NT2/D1 (cell line): ENCODE measurements around the gene SPTAN1.
"Not testable (repeated sequence)": the region's sequence is repeated elsewhere in the genome, so short reads cannot be mapped to it uniquely, and the experiment has no call there.

Experiments used
- DNase-seq: peaks from one replicate; pipeline ENCODE4 v3.0.0-alpha.2; 2011; ENCODE audit warnings: low read depth, low spot score
- H3K27me3 ChIP-seq: 2 replicates; pipeline ENCODE4 v1.6.0; 2011; ENCODE audit warnings: mild to moderate bottlenecking; ENCODE audit not compliant: insufficient read length, insufficient read depth
- H3K36me3 ChIP-seq: 2 replicates; pipeline ENCODE4 v1.6.1; 2011; ENCODE audit warnings: mild to moderate bottlenecking, low read length, mixed read lengths; ENCODE audit not compliant: insufficient read depth, insufficient read length
- H3K4me1 ChIP-seq: 2 replicates; pipeline ENCODE4 v1.5.1; 2011; ENCODE audit not compliant: insufficient read depth, insufficient read length
- H3K4me3 ChIP-seq: 2 replicates; pipeline ENCODE4 v1.5.1; 2011; ENCODE audit warnings: low read depth; ENCODE audit not compliant: insufficient read length
- H3K9ac ChIP-seq: 2 replicates; pipeline ENCODE4 v1.6.0; 2011; ENCODE audit warnings: low read depth; ENCODE audit not compliant: insufficient read length
- H3K9me3 ChIP-seq: 2 replicates; pipeline ENCODE4 v1.5.1; 2011; ENCODE audit warnings: mild to moderate bottlenecking, low read length; ENCODE audit not compliant: insufficient read depth
- SUZ12 ChIP-seq: IDR thresholded peaks from 2 replicates; pipeline ENCODE4 v1.6.1; 2011; ENCODE audit not compliant: insufficient read length, insufficient read depth; ENCODE audit errors: extremely low read depth
- YY1 ChIP-seq: IDR thresholded peaks from 2 replicates; pipeline ENCODE4 v1.6.1; 2011; ENCODE audit not compliant: insufficient read length, insufficient read depth
- ZNF274 ChIP-seq: IDR thresholded peaks from 2 replicates; pipeline ENCODE4 v1.6.1; 2011; ENCODE audit warnings: mild to moderate bottlenecking, low read depth, low read length

SPTAN1 gene

DNA sequence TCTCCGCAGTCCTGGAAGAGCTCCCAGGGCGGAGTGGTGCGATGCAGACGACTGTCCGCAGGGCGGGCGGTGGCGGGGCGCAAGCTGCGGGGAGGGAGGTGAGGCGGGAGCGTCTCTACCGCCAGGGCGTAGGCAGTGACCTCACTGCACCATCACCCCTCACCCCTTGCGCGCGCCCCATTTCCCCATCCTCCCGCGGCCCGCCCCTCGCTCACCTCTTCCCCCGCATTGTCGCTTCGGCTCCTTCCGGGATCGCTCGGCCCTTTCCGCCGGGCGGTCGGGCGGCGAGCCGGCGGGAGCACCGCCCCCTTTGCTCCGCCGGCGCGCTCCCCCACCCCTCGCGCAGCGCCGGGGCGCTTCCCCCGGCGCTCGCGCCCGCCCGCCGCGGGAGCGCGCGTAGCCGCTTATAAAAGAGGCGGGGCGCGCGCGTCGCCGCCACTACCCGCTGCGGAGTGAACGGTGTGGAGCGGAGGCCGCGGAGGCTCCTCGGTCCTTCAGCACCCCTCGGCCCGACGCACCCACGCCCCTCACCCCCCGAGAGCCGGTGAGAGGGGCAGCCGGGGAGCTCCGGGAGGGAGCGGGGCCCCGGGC is at the start of gene SPTAN1:
SPTAN1 (plus strand) TSS at position 435 of the 591 bp plus-strand sequence. CDS start 14,154 bp downstream, outside the sequence.
- H3K9me3 ChIP-seq: no peaks in the 10 kb centered on the region
- TF ChIP-seq SUZ12: no peak
- TF ChIP-seq YY1: no peak
- TF ChIP-seq ZNF274: no peak
- H3K4me3 ChIP-seq: peak within 1 kb of the TSS; percentile 80
- H3K27me3 ChIP-seq: no peaks in the 10 kb centered on the region
- H3K9ac ChIP-seq: peak within 1 kb of the TSS; percentile 87
- DNase-seq: peak; percentile 85
- peaks cover 17% of the 10 kb centered on the region for H3K36me3 ChIP-seq
- peaks cover 5% of the 10 kb centered on the region for H3K4me1 ChIP-seq

DNA sequence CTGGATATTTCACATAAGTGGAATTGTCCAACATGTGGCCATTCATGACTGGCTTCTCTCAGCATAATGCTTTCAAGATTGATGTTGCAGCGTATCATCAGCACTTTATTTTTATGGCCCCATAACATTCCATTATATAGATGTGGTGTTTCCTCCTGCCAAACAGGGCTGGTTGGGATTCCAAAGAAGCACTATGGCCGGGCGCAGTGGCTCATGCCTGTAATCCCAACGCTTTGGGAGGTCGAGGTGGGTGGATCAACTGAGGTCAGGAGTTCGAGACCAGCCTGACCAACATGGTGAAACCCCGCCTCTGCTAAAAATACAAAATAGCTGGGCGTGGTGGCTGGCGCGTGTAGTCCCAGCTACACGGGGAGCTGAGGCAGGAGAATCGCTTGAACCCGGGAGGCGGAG is 49.0 kb upstream of the SPTAN1 start:
- peaks cover 38% of the 10 kb centered on the region for H3K36me3 ChIP-seq
- not testable (repeated sequence) for H3K4me3 ChIP-seq, DNase-seq, H3K9me3 ChIP-seq, H3K27me3 ChIP-seq, H3K4me1 ChIP-seq, H3K9ac ChIP-seq

DNA sequence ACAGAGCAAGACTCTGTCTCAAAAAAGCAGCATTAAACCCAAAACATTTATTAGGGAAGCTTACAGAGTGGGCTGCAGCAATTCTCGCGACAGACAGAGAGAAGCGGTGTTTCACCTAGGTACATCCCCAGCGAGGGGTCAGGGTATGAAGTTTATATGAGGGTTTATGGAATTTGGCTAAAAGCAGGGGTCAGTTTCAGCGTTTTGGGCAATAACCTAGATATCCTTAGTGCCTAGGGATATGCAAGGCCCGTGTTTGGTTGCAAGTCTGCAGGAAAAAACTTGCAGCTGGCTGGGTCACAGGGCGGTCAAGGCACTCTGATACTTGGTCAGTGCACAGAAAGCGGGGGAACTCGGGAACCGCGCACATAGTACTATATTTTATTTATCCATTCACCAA is 48.5 kb upstream of the SPTAN1 start:
- Histone ChIP-seq H3K4me1 (peaks cover 6% of the 10 kb centered on the region), H3K27me3 (no peaks in the 10 kb centered on the region), H3K36me3 (peaks cover 36% of the 10 kb centered on the region), H3K9me3 (no peaks in the 10 kb centered on the region), H3K4me3 (peak overlapping the region; percentile 92), H3K9ac (peak overlapping the region; percentile 80)
- no peak for DNase-seq
- TF ChIP-seq SUZ12 (no peak), YY1 (no peak), ZNF274 (no peak)

DNA sequence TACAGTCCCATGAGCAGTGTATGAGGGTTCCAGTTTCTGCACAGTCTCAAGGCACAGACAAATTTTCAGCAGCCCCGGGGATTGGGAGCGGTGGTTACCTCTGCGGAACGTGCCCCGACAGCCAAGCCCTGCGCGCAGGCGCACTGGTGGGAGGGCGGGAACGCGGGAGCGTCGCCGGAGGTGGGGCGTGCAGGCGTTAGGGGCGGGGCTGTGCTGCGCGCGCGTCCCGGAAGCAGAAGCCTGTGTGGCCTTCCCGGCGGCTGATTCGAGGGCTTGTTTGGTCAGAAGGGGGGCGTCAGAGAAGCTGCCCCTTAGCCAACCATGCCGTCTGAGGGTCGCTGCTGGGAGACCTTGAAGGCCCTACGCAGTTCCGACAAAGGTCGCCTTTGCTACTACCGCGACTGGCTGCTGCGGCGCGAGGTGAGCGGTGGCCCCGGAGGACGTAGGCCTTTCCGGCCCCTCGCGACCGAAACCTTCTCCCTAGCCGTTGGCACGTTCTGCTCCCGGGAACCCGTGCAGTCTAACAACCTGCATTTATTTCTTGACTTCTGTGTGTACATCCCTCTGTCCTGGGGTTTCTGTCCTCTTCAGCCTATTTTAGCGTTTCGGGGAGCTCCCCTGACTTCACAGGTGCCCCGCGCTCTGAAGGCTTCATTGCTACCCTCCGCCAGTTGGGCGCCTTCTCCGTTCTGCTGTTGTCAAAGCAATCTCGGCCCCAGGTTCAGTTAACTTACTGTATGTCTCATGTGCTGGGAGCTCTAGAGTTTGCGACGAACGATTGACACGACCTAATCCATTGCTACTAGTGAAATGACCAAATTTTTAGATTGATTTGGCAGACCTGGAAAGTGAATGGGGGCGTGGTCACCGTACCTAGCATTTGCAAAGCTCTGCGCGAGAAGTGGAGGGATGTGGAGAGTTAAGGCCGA is 47.6 kb upstream of the SPTAN1 start, which contains the start of gene GLE1:
GLE1 (plus strand) TSS at position 235 of the 929 bp plus-strand sequence; CDS start at position 322, 87 bp downstream.
- TF ChIP-seq YY1: no peak
- no peak for TF ChIP-seq SUZ12
- no peak for TF ChIP-seq ZNF274
- Histone ChIP-seq H3K9me3 (no peaks in the 10 kb centered on the region), H3K4me1 (peaks cover 5% of the 10 kb centered on the region), H3K27me3 (no peaks in the 10 kb centered on the region), H3K9ac (peak within 1 kb of the TSS; percentile 96), H3K4me3 (peak within 1 kb of the TSS; percentile 92), H3K36me3 (peaks cover 36% of the 10 kb centered on the region)
- DNase-seq: peak; percentile 94

DNA sequence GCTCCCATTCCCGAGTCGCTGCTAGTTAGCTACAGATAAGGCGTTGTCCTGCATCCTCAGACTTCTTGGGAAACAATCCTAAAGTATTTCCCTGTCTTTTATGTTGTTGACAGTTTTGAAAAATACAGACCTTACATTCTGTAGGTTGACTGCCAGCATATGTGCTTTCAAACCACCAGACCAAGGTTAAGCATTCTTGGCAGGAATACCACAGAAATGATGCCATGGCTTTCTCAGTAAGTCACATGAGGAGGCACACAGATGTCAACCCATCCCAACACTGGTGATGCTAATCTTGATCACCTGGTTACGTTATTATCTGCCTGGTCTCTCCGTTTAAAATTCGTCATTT is 47.0 kb upstream of the SPTAN1 start:
- Histone ChIP-seq H3K9me3 (no peaks in the 10 kb centered on the region), H3K36me3 (peaks cover 37% of the 10 kb centered on the region), H3K4me1 (no peaks in the 10 kb centered on the region), H3K27me3 (no peaks in the 10 kb centered on the region), H3K9ac (peak overlapping the region; percentile 96), H3K4me3 (peak overlapping the region; percentile 92)
- TF ChIP-seq ZNF274 (no peak), YY1 (no peak), SUZ12 (no peak)
- DNase-seq: no peak

DNA sequence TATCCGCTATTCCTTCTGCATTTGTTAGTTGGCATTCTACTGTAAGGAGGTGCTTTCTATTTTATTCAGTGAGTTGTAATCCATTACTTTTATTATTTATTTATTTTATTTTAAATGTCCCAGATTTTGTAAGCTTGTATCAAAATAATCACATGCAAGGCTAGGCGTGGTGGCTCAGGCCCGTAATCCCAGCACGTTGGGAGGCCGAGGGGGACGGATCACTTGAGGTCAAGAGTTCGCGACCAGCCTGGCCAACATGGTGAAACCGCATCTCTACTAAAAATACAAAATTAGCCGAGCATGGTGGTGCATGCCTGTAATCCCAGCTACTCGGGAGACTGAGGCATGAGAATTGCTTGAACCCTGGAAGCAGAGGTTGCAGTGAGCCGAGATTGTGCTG is 46.5 kb upstream of the SPTAN1 start:
- H3K4me3 ChIP-seq, H3K27me3 ChIP-seq, H3K4me1 ChIP-seq, H3K9ac ChIP-seq, DNase-seq, H3K9me3 ChIP-seq: not testable (repeated sequence)
- peaks cover 39% of the 10 kb centered on the region for H3K36me3 ChIP-seq

DNA sequence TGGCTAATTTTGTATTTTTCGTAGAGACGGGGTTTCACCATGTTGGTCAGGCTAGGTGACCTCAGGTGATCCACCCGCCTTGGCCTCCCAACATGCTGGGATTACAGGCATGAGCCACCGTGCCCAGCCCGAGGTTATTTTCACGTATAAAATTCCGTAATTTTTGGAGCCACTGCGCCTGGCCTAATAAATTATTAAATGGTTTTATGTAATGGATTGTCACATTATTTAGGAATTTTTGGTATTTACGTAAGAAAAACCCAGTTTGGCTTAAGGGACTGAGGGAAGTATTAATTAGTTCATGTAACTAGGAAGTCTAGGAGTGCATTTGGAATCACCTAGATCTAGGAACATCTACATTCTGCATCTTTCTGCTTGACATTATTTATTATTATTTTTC is 39.6 kb upstream of the SPTAN1 start:
- no peak for DNase-seq
- no peaks in the 10 kb centered on the region for H3K4me1 ChIP-seq
- H3K4me3 ChIP-seq: no peak overlapping the region
- no peaks in the 10 kb centered on the region for H3K9me3 ChIP-seq
- H3K9ac ChIP-seq: no peak overlapping the region
- TF ChIP-seq SUZ12 (no peak), ZNF274 (no peak)
- H3K27me3 ChIP-seq: no peaks in the 10 kb centered on the region
- H3K36me3 ChIP-seq: peaks cover 50% of the 10 kb centered on the region

DNA sequence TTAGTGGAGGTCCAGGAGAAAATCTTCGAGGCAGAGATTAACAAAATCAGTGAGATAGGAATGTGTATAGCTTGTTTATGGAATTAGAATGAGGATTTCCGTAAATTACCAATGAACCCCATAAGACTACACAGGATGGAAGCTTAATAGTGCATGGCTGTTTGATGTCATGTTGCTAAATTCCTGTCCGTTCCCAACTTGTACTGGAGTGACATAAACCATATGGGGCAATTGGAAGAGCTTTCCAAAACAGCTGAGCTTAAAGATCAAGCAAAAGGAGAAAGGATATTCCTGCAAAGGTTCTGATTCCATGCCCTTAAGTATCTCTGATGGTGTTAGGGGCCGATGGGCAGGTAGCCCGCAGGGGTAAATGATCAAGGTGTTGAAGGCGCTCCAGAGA is 30.4 kb upstream of the SPTAN1 start:
- no peak for DNase-seq
- TF ChIP-seq SUZ12 (no peak), YY1 (no peak), ZNF274 (no peak)
- Histone ChIP-seq H3K27me3 (no peaks in the 10 kb centered on the region), H3K4me1 (no peaks in the 10 kb centered on the region), H3K4me3 (no peak overlapping the region), H3K9me3 (no peaks in the 10 kb centered on the region), H3K9ac (no peak overlapping the region), H3K36me3 (peaks cover 49% of the 10 kb centered on the region)
